ENCODE measurements around the gene PIK3CD.

Gene PIK3CD

DNA sequence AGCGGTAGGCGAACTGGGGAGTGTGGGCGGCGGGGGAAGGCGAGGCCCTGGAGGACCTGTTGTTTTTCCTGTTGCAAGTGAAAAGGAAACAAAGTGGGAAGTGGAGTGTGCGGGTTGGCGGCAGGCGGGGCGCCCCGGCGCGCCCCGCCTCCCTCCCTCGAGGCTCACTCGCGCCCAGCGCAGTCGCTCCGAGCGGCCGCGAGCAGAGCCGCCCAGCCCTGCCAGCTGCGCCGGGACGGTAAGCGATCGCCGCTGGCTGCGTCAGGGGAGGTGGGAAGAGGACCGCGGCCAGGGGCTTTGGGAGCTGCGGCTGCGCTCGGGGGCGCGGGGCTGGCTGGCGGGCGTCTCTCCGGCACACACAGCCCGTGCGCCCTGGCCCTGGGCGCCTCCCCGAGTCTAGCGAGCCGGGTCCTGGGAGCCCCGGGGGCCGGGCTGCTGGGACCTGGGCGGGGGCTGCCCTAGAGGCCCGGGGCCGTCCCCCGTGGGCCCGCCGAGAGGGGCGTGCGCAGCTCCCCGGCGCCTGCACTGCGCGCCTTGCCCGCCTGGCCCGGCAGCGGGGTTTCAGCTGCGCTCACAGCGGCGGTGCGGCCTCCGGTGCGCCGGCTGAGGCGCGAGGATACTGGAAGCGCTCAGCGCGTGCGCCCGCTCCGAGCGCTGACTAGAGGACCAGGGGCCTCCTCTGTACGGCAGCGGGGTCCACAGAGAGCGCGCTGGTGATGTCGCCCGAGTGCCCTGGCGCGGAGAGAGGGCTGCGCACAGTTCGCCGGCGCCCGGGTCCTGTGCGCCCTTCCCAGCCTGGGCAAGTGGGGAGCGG, at the start of gene PIK3CD:
Gene PIK3CD, plus strand, starts transcription at position 167 of the 814 bp plus-strand sequence. CDS start 58,725 bp downstream, outside the sequence.
- peak in 1 of 3 experiments; percentile 50 for DNase-seq (ENCODE audit: low read depth in 3 of 3)

DNA sequence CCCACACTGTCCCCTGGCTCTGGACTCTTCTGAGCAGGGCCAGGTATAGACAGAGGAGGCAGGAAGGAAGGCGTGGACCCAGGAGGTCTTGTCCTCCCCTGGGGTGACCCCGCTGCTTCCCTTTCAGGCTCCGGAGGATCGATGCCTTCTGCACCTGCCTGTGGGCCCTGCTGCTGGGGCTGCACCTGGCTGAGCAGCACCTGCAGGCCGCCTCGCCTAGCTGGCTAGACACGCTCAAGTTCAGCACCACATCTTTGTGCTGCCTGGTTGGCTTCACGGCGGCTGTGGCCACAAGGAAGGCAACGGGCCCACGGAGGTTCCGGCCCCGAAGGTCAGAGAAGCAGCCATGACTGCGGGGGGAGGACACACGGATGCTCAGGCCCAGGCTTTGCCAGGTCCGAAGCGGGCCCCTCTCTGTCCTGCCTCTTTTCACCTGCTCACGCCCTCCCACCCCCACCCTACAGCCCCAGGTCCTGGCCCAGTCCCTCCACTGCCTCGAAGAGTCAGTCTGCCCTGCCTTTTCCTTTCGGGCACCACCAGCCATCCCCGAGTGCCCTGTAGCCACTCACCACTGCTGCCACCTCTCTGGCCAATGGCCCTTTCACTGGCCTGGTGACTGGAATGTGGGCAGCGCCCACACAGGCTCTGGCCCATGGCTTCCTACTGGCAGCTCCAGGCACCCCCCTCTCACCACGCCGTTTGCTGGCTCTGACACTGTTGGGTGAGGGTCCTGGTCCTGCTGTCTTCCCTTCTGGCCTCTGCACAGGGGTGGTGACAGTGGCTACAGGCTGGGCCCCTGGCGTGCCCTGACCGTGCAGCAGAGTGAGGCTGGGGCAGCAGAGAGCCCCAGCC, 49.4 kb upstream of the PIK3CD start:
- no peak for DNase-seq (ENCODE audit: low read depth in 3 of 3)

DNA sequence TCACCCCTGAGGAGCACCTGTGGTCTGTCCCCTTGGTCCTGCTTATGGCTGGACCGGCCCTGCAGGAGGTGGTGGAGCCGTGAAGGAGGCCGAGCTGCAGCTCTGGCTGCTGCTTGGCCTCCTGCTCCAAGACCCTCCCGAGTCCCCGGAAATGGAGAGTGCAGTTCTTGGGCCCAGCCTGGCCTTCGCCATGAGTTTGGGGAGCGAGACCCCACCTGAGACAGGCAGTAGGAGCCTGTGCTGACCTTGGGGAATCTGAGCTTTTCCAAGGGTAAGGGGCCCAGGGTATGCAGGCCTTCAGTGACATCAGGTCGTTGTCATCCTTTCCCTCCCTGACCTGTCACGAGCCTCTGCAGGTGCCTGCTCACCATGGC, 48.8 kb upstream of the PIK3CD start:
- no peak for DNase-seq (ENCODE audit: low read depth in 3 of 3)

GRCh38 chr1:9603307-9603706, 48.2 kb upstream of the PIK3CD start:
- DNase-seq (ENCODE audit: low read depth in 3 of 3), result no peak

GRCh38 chr1:9603766-9604753, 47.5 kb upstream of the PIK3CD start:
- no peak for DNase-seq (ENCODE audit: low read depth in 3 of 3)

- no peak for DNase-seq (ENCODE audit: low read depth in 3 of 3)
Measured at GRCh38 chr1:9604836-9605235, 46.7 kb upstream of the PIK3CD start.

DNA sequence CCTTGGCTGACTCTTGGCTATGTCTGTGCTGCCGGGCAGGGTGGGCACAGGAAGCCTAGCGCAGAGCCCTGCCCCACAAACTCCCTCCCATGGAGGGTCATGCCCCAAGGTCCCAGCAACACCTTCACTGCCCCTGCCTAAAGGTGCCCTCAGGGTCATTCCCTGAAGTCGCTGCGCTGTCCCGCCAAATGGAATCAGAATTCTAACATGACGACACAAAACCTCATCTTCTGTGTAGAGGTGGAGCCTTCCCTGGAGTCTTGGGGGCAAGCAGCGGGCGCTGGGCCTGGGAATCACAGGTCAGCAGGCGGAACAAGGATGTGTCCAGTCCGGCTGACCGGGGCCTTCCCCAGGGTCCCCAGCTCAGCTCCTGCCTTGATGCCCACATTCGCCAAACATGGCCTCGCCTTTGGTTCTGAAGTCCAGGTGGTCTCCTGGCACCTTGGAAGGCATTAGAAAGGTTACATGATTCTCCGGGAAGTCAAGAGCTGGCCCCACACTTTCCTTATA, 45.5 kb upstream of the PIK3CD start:
- no peak for DNase-seq (ENCODE audit: low read depth in 3 of 3)

GRCh38 chr1:9606458-9606857, 45.1 kb upstream of the PIK3CD start:
- DNase-seq (ENCODE audit: low read depth in 3 of 3), result no peak

- no peak for DNase-seq (ENCODE audit: low read depth in 3 of 3)
Measured at GRCh38 chr1:9606948-9607347, 44.6 kb upstream of the PIK3CD start.

DNA sequence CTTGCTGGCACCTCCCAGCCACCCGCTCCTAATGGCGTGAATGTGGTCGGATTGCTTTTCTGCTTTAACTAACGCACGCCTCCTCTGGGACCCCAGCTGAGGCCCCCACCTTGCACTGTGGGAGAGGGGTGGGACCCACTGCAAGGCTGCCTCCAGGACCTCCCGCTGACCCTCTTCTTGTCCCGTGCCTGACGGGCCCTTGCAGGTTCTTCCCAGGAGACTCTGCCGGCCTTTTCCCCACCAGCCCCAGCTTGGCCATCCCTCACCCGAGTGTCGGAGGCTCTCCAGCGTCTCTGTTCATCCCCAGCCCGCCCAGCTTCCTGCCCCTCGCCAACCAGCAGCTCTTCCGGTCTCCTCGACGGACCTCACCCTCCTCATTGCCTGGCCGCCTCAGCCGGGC, 44.2 kb upstream of the PIK3CD start:
- no peak for DNase-seq (ENCODE audit: low read depth in 3 of 3)

- DNase-seq (ENCODE audit: low read depth in 3 of 3), result no peak
Measured at GRCh38 chr1:9609998-9610397, 41.5 kb upstream of the PIK3CD start.

GRCh38 chr1:9610548-9610947, 41.0 kb upstream of the PIK3CD start:
- DNase-seq (ENCODE audit: low read depth in 3 of 3), result no peak

DNA sequence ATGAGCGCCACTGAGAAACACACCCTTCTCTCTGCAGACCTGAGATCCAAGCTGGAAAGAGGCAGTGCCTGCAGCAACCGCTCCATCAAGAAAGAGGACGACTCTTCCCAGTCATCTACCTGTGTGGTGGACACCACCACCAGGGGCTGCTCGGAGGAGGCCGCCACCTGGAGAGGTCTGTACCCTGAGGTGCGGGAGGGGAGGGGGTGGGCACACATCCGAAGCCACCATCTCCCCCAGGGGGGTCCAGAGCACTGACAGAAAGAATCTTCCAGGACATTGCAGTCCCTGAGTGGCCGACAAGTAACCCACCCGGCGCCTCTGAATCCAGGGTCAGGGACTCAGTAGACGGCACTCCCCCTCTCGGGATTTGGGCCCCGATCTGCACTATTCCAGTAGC, 39.8 kb upstream of the PIK3CD start:
- DNase-seq (ENCODE audit: low read depth in 3 of 3), result no peak

GRCh38 chr1:9612162-9612845, 39.2 kb upstream of the PIK3CD start:
- DNase-seq (ENCODE audit: low read depth in 3 of 3), result no peak

DNA sequence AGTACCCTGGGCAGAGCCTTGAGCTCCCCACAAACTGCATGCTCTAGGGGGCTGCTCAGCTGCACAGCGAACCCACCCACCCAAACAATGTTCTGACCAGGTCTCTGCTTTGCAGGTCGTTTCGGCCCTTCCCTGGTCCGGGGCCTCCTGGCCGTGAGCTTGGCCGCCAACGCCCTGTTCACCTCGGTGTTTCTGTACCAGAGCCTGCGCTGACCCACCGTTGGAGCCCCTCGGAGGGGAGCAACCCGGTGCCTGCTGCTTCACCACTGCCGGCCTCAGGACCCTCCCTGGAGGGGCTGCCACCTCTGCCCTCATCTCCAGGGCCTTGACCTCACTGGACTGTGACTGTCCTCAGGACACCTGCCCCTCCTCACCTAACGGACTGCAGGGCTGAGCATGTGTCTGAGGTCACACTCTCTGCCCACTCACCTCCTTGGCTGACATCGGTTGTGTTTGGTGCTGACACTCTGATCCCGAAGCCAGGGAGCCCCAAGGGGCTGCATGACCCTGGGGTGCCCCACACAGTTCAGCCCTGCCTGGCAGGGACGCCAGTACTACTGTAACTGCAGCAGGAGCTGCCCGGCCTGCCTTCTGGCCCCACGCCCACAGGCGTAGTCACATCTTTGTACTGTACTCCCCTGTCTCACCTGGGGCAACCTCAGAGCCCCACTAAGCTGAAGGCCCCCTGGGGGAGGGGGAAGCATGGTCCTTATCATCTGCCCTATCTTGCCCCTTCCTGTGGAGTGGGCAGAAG, 38.5 kb upstream of the PIK3CD start:
- DNase-seq (ENCODE audit: low read depth in 3 of 3), result no peak

DNA sequence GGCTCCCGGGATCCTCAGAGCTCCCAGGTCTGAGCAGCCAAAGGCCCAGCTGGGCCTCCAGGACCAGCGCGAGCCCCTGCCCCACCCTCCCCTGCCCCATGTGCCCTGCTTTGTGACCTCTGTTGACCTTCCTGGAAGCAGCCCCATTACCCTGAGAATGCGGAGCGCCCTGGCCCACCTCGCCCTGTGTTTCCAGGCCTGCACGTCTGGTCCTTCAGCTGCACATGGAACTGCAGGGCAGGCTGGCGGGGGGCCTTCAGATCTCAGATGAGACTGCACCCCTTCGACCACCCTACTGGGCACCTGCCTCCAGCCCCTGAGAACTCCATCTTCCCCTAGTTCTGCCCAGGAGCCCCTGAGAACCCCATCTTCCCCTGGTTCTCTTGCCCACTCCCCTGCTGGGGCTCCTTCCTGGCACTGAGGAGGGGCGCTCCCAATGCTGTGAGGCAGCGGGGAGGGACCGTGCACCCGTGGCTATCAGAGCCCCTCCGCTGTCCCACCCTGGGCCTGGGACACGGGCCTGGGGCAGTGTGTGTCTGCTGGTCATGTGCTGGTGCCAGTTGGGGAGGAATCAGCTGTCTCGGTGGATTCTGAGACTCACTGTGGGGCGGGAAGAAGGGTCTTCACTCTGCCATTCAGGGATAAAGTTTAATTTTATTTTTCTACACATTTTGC, 37.8 kb upstream of the PIK3CD start:
- DNase-seq (ENCODE audit: low read depth in 3 of 3), result no peak

DNA sequence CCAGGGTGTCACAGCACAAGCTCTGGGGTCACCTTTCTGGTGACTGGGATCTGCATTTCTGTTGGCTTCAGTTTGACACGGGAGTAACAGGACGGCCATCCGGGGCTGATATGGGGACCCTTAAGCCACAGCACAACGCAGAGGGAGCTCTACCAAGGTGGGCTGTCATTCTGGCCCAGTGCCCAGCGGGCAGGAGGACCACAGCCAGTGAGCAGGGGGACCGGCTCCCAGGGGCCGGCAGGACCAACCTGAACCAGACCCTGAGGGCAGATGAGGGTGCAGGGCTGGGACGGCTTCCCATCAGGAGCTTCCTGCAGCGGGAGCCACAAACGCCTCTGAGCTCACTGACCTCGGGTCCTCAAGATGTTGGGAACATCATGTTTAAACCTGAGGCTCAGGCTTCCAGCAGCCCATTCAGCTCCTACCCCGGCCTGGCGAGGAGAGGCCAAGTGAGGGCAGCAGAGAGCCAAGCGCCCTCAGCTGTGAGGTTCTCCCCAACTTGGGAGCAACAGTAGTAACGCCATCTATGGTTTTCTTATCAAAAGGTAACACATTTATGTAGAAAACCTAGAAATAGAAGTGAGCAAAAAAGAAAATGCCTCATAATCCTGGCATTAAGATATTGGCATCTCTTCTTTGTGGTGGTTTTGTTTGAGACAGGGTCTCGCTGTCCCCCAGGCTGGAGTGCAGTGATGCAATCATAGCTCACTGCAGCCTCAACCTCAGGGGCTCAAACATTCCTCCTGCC, 36.0 kb upstream of the PIK3CD start:
- peak in 1 of 3 experiments; percentile 50 for DNase-seq (ENCODE audit: low read depth in 3 of 3)

- no peak for DNase-seq (ENCODE audit: low read depth in 3 of 3)
Measured at GRCh38 chr1:9618909-9619679, 32.4 kb upstream of the PIK3CD start.

Measured in stimulated activated CD4-positive, alpha-beta T cell treated with anti-CD3 and anti-CD28 coated beads, TNF-alpha, amount 100 ng/mL, for 24 hours (primary cell).